ENCODE results near the gene ZNF284.
"Not testable (repeated sequence)": the region's sequence is repeated elsewhere in the genome, so short reads cannot be mapped to it uniquely, and the experiment has no call there.

The ZNF284 gene

GRCh38 chr19:44109458-44109857 lies 37.5 kb downstream of the ZNF284 start:
- in situ Hi-C loops (cut with MboI; ENCODE audit: low pct_unique_long_range_greater_than_20kb, low sequenced_read_pairs, unreplicated experiment) = no loop called here
- no peak for TF ChIP-seq CTCF (IDR thresholded peaks at IDR 0.05; ENCODE audit: extremely low read depth, insufficient read depth, missing control alignments)
- no peak for DNase-seq (ENCODE audit: low spot score)

- no peak for TF ChIP-seq CTCF (IDR thresholded peaks at IDR 0.05; ENCODE audit: extremely low read depth, insufficient read depth, missing control alignments)
- in situ Hi-C loops (cut with MboI; ENCODE audit: low pct_unique_long_range_greater_than_20kb, low sequenced_read_pairs, unreplicated experiment) = no loop called here
- no peak for DNase-seq (ENCODE audit: low spot score)
Observed at GRCh38 chr19:44111910-44112463, 40.0 kb downstream of the ZNF284 start.

GRCh38 chr19:44112802-44113137 lies 40.8 kb downstream of the ZNF284 start:
- in situ Hi-C loops (cut with MboI; ENCODE audit: low pct_unique_long_range_greater_than_20kb, low sequenced_read_pairs, unreplicated experiment) = no loop called here
- TF ChIP-seq CTCF (IDR thresholded peaks at IDR 0.05; ENCODE audit: extremely low read depth, insufficient read depth, missing control alignments) = no peak
- peak; percentile 8 for DNase-seq (ENCODE audit: low spot score)

GRCh38 chr19:44113138-44113783 lies 41.3 kb downstream of the ZNF284 start, which contains the start of gene ZNF225:
TSS of gene ZNF225 (plus strand) at chr19:44113399. CDS start at chr19:44115828, 2,429 bp downstream.
- no peak for TF ChIP-seq CTCF (IDR thresholded peaks at IDR 0.05; ENCODE audit: extremely low read depth, insufficient read depth, missing control alignments)
- in situ Hi-C loops (cut with MboI; ENCODE audit: low pct_unique_long_range_greater_than_20kb, low sequenced_read_pairs, unreplicated experiment) = no loop called here
- peak; percentile 87 for DNase-seq (ENCODE audit: low spot score)

GRCh38 chr19:44113784-44114390 lies 41.9 kb downstream of the ZNF284 start:
- TF ChIP-seq CTCF (IDR thresholded peaks at IDR 0.05; ENCODE audit: extremely low read depth, insufficient read depth, missing control alignments) = no peak
- peak; percentile 13 for DNase-seq (ENCODE audit: low spot score)

GRCh38 chr19:44121162-44121561 lies 49.2 kb downstream of the ZNF284 start:
- in situ Hi-C loops (cut with MboI; ENCODE audit: low pct_unique_long_range_greater_than_20kb, low sequenced_read_pairs, unreplicated experiment); DNase-seq (ENCODE audit: low spot score): not testable (repeated sequence)

More at GRCh38 chr19:44113784-44114390, 41.9 kb downstream of the ZNF284 start:
- in situ Hi-C loops (cut with MboI; ENCODE audit: low pct_unique_long_range_greater_than_20kb, low sequenced_read_pairs, unreplicated experiment) = no loop called here

- in situ Hi-C loops (cut with MboI; ENCODE audit: low pct_unique_long_range_greater_than_20kb, low sequenced_read_pairs, unreplicated experiment) = no loop called here
- no peak for DNase-seq (ENCODE audit: low spot score)
- TF ChIP-seq CTCF (IDR thresholded peaks at IDR 0.05; ENCODE audit: extremely low read depth, insufficient read depth, missing control alignments) = no peak
Observed at GRCh38 chr19:44131955-44132354, 60.0 kb downstream of the ZNF284 start.
